SK-N-MC (cell line): ENCODE data around the gene ACSL6.

Source experiments
- DNase-seq: peaks from one replicate; pipeline ENCODE4 v3.0.0-alpha.2; 2011; ENCODE audit warnings: low read depth, low spot score
- H3K27ac ChIP-seq: fragments of 200-600 bp; sonication (generic); 2 replicates; pipeline ENCODE4 v1.5.1; 2016; ENCODE audit warnings: mixed run types
- H3K36me3 ChIP-seq: fragments of 200-600 bp; sonication (generic); 2 replicates; pipeline ENCODE4 v1.6.1; 2017; ENCODE audit warnings: antibody characterized with exemption, low read length, mixed read lengths; ENCODE audit not compliant: insufficient read depth
- H3K4me3 ChIP-seq: fragments of 200-600 bp; sonication (generic); 2 replicates; pipeline ENCODE4 v1.5.1; 2016
- H3K9ac ChIP-seq: fragments of 200-600 bp; sonication (generic); 2 replicates; pipeline ENCODE4 v1.8.0; 2017; ENCODE audit warnings: mixed run types, mixed read lengths; ENCODE audit not compliant: insufficient read length
- H3K9me3 ChIP-seq: fragments of 200-600 bp; sonication (generic); 2 replicates; pipeline ENCODE4 v1.6.1; 2017; ENCODE audit warnings: low read depth, mild to moderate bottlenecking, antibody characterized with exemption, low read length, moderate library complexity, mixed read lengths
- EZH2 ChIP-seq: fragments of 200-600 bp; sonication (generic); IDR thresholded peaks from one replicate; pipeline ENCODE4 v1.6.1; 2017; ENCODE audit warnings: antibody characterized with exemption
- FOXP2 ChIP-seq: optimal IDR thresholded peaks from 2 replicates; pipeline ENCODE3; 2011; ENCODE audit warnings: mild to moderate bottlenecking, moderate library complexity; ENCODE audit not compliant: insufficient read depth; ENCODE audit errors: extremely low read length, control extremely low read depth
- POLR2AphosphoS5 ChIP-seq: IDR thresholded peaks from 2 replicates; pipeline ENCODE4 v1.6.1; 2012; ENCODE audit warnings: mild to moderate bottlenecking, low read depth, low read length, borderline replicate concordance

ACSL6 gene, protein sequence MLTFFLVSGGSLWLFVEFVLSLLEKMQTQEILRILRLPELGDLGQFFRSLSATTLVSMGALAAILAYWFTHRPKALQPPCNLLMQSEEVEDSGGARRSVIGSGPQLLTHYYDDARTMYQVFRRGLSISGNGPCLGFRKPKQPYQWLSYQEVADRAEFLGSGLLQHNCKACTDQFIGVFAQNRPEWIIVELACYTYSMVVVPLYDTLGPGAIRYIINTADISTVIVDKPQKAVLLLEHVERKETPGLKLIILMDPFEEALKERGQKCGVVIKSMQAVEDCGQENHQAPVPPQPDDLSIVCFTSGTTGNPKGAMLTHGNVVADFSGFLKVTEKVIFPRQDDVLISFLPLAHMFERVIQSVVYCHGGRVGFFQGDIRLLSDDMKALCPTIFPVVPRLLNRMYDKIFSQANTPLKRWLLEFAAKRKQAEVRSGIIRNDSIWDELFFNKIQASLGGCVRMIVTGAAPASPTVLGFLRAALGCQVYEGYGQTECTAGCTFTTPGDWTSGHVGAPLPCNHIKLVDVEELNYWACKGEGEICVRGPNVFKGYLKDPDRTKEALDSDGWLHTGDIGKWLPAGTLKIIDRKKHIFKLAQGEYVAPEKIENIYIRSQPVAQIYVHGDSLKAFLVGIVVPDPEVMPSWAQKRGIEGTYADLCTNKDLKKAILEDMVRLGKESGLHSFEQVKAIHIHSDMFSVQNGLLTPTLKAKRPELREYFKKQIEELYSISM

DNA sequence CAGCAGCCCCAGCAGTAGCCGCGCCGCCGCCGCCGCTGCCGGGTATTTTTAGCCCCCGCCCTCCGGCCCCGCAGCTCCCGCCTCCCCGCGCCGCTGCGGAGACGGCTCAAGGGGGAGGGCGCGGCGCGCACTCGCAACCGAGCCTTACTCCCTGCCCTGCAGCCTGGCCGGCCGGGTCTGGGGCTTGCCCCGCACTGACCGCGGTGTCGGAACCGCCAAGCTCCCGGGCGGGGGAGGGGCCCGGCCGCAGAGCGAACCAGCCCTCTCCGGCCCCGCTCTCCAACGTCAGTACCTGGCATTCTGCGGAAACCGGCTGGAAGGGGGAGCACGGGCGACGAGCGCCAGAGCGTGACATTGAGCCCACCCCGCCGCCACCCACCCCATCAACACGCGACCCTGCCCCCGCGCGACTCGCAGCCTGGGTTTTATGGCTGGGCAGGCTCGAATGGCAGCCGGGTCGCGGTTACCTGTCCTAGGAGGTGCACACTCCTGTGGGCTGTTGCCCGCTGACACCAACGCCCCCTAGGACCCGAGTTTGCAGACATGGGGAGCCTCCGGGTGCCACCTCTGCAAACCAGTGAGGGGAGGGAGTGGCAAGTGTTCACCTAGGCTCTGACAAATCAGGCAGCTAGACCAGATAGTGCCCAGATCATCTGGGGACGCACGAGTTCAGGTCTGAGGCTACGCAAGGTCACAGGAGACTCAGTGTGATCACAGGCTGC is at the start of gene ACSL6:
Gene ACSL6 (minus strand): TSS at position 37 of the 722 bp plus-strand sequence. CDS start 105 bp downstream, outside the sequence.
- no peaks in the 10 kb centered on the region for H3K9me3 ChIP-seq
- H3K36me3 ChIP-seq: no peaks in the 10 kb centered on the region
- 0 out of 2 replicates have a peak within 1 kb of the TSS, but pooled peaks have one; percentile 33 for H3K4me3 ChIP-seq
- H3K9ac ChIP-seq: no peak within 1 kb of the TSS
- H3K27ac ChIP-seq: no peak within 1 kb of the TSS
- DNase-seq: no peak
- TF ChIP-seq POLR2AphosphoS5 (no peak), EZH2 (no peak), FOXP2 (no peak)

DNA sequence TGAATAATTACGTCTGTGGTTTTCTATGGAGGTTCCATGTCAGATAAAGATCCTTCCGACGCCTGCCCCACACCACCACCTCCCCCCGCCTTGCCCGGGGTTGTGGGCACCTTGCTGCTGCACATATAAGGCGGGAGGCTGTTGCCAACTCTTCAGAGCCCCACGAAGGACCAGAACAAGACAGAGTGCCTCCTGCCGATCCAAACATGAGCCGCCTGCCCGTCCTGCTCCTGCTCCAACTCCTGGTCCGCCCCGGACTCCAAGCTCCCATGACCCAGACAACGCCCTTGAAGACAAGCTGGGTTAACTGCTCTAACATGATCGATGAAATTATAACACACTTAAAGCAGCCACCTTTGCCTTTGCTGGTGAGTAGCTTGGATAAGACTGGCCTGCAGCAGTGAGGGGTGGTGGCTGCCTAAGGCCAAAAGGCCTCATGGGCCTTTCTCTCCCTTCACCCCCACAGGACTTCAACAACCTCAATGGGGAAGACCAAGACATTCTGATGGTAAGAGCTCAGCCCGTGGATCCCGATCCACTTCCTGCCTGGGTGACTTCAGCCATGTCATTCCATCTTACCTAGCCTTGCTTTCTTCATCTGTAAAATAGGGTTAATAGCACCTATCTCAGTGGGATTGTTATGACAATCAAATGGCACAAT is 49.2 kb upstream of the ACSL6 start, which contains the start of gene IL3:
Gene IL3 (plus strand): TSS at position 155 of the 661 bp plus-strand sequence. CDS start 52 bp downstream, at position 207.
- no peak for TF ChIP-seq POLR2AphosphoS5
- TF ChIP-seq EZH2: no peak
- TF ChIP-seq FOXP2: no peak
- Histone ChIP-seq H3K4me3 (no peak within 1 kb of the TSS), H3K9me3 (no peaks in the 10 kb centered on the region), H3K36me3 (no peaks in the 10 kb centered on the region), H3K9ac (no peak within 1 kb of the TSS), H3K27ac (no peak within 1 kb of the TSS)
- DNase-seq: no peak

DNA sequence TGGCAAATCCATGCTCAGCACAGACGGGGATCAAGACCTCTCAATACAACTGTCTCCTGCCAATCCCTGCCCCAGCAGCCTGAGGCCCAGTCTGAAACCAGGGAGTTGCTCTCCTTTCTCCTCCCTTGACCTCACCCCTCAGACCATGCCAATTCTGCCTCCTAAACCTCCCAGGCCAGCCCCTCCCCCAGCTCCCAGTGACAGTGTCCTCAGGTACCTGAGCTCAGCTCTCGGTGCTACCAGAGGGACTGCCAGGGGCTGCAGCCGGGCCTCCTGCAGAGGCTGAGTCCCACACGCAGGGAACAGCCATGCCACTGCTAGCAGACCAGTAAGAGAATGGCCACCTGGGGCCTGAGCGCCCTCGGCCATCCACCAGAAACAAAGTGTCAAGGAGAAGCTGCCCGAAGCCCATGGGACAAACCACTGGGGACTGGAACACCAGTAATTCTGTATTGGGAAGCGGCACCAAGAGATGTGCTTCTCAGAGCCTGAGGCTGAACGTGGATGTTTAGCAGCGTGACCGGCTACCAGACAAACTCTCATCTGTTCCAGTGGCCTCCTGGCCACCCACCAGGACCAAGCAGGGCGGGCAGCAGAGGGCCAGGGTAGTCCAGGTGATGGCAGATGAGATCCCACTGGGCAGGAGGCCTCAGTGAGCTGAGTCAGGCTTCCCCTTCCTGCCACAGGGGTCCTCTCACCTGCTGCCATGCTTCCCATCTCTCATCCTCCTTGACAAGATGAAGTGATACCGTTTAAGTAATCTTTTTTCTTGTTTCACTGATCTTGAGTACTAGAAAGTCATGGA is 48.4 kb upstream of the ACSL6 start:
- Histone ChIP-seq H3K9ac (no peak overlapping the region), H3K4me3 (no peak overlapping the region), H3K27ac (no peak overlapping the region), H3K9me3 (no peaks in the 10 kb centered on the region), H3K36me3 (no peaks in the 10 kb centered on the region)
- no peak for TF ChIP-seq POLR2AphosphoS5
- TF ChIP-seq EZH2: no peak
- TF ChIP-seq FOXP2: no peak
- no peak for DNase-seq

GRCh38 chr5:132059043-132059695 is 47.7 kb upstream of the ACSL6 start:
- H3K4me3 ChIP-seq: no peak overlapping the region
- no peaks in the 10 kb centered on the region for H3K9me3 ChIP-seq
- no peaks in the 10 kb centered on the region for H3K36me3 ChIP-seq
- H3K9ac ChIP-seq: no peak overlapping the region
- TF ChIP-seq EZH2 (no peak), FOXP2 (no peak), POLR2AphosphoS5 (no peak)
- DNase-seq: no peak
- H3K27ac ChIP-seq: no peak overlapping the region

GRCh38 chr5:132058646-132059042 is 47.2 kb upstream of the ACSL6 start:
- no peak for TF ChIP-seq EZH2
- no peak for TF ChIP-seq FOXP2
- no peak for TF ChIP-seq POLR2AphosphoS5
- H3K4me3 ChIP-seq: no peak overlapping the region
- no peak overlapping the region for H3K27ac ChIP-seq
- H3K9ac ChIP-seq: no peak overlapping the region
- H3K9me3 ChIP-seq: no peaks in the 10 kb centered on the region
- DNase-seq: no peak
- no peaks in the 10 kb centered on the region for H3K36me3 ChIP-seq

- Histone ChIP-seq H3K36me3 (no peaks in the 10 kb centered on the region), H3K9ac (no peak overlapping the region), H3K27ac (no peak overlapping the region), H3K4me3 (no peak overlapping the region), H3K9me3 (no peaks in the 10 kb centered on the region)
- DNase-seq: no peak
- TF ChIP-seq POLR2AphosphoS5 (no peak), FOXP2 (no peak), EZH2 (no peak)
Measured at GRCh38 chr5:132057498-132058255, 46.2 kb upstream of the ACSL6 start.
